ENCODE data around the gene TASP1.
A peak's percentile ranks its signal among the peaks of the same experiment; 100 is the strongest.

The TASP1 gene

DNA sequence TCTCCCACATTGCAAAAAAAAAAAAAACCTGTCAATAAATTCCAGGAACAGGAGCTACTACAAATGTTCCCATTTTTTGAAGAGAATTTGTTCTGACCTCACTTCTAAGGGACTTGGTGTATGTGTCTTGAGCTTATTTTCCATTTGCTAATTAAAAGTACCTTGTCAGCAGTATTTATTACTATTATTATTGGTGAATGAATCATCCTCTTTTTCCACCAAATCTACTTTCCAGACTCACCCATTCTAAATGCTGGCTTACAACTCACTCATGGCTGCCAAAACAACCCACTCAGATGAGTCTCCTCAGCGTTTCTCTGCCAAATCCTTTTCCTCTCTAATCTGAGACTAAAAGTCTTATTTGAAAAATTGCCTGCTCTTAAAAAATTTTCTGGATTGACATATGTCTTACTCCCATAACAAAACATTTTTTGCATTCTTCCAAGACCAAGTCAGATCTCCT, 33.2 kb upstream of the TASP1 start:
- Histone ChIP-seq H3K4me1 (ENCODE audit: insufficient read depth, low read length) (peaks cover 41% of the 10 kb centered on the region), H3K36me3 (ENCODE audit: insufficient read depth, low read length) (no peaks in the 10 kb centered on the region), H2AFZ (ENCODE audit: low read depth, low read length) (no peak overlapping the region), H3K9ac (ENCODE audit: low read depth, low read length) (no peak overlapping the region), H3K27me3 (ENCODE audit: insufficient read depth, low read length, poor library complexity) (no peaks in the 10 kb centered on the region), H4K20me1 (ENCODE audit: insufficient read depth, low read length) (no peaks in the 10 kb centered on the region), H3K4me3 (ENCODE audit: low read depth in 1 of 2, low read length in 2 of 2) (no peak overlapping the region), H3K4me2 (ENCODE audit: insufficient read depth, low read length) (no peak overlapping the region), H3K9me3 (ENCODE audit: insufficient read depth, low read length, severe bottlenecking) (peaks cover 7% of the 10 kb centered on the region), H3K27ac (ENCODE audit: low read length) (peak overlapping the region; percentile 75; the same call in 1 of the 2 replicates), H3K79me2 (ENCODE audit: insufficient read depth, low read length) (no peaks in the 10 kb centered on the region)
- DNase-seq = no peak
- no peak for TF ChIP-seq EZH2 (IDR thresholded peaks at IDR 0.05; ENCODE audit: borderline replicate concordance, low read depth, low read length, severe bottlenecking)
- TF ChIP-seq, protein P1, sequence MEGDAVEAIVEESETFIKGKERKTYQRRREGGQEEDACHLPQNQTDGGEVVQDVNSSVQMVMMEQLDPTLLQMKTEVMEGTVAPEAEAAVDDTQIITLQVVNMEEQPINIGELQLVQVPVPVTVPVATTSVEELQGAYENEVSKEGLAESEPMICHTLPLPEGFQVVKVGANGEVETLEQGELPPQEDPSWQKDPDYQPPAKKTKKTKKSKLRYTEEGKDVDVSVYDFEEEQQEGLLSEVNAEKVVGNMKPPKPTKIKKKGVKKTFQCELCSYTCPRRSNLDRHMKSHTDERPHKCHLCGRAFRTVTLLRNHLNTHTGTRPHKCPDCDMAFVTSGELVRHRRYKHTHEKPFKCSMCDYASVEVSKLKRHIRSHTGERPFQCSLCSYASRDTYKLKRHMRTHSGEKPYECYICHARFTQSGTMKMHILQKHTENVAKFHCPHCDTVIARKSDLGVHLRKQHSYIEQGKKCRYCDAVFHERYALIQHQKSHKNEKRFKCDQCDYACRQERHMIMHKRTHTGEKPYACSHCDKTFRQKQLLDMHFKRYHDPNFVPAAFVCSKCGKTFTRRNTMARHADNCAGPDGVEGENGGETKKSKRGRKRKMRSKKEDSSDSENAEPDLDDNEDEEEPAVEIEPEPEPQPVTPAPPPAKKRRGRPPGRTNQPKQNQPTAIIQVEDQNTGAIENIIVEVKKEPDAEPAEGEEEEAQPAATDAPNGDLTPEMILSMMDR (IDR thresholded peaks at IDR 0.05; ENCODE audit: borderline replicate concordance, extremely low read depth, low read length, poor library complexity, severe bottlenecking) = no peak
- no peak for ATAC-seq (ENCODE audit: insufficient read depth, low read depth)

DNA sequence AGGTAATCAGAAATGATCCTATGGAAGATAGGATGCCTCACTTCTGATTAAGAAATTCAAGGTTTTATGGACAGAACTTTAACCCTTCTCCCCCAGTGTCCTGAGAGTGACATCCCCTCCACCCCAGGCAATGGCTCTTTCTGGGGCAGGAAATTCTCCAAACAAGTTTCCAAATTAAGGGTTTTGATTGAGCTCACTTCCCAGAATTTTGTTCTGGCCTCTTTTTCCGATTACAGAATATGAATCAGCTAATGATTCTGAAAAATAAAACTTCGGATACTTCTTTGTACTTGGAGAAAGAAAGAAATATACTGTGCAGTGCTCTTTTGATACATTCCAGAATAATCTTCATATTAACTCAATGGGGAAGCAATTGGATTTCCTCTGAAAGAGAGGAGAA, 32.8 kb upstream of the TASP1 start:
- H3K4me2 ChIP-seq (ENCODE audit: insufficient read depth, low read length) = no peak overlapping the region
- H4K20me1 ChIP-seq (ENCODE audit: insufficient read depth, low read length) = no peaks in the 10 kb centered on the region
- peak overlapping the region; percentile 62; the same call in 1 of the 2 replicates for H2AFZ ChIP-seq (ENCODE audit: low read depth, low read length)
- DNase-seq (no peak), ATAC-seq (ENCODE audit: insufficient read depth, low read depth) (no peak)
- no peak overlapping the region for H3K9ac ChIP-seq (ENCODE audit: low read depth, low read length)
- H3K9me3 ChIP-seq (ENCODE audit: insufficient read depth, low read length, severe bottlenecking) = peaks cover 7% of the 10 kb centered on the region
- no peak overlapping the region for H3K4me3 ChIP-seq (ENCODE audit: low read depth in 1 of 2, low read length in 2 of 2)
- no peaks in the 10 kb centered on the region for H3K79me2 ChIP-seq (ENCODE audit: insufficient read depth, low read length)
- H3K27ac ChIP-seq (ENCODE audit: low read length) = peak overlapping the region; percentile 75
- TF ChIP-seq EZH2 (IDR thresholded peaks at IDR 0.05; ENCODE audit: borderline replicate concordance, low read depth, low read length, severe bottlenecking) = no peak
- TF ChIP-seq, protein P1 (IDR thresholded peaks at IDR 0.05; ENCODE audit: borderline replicate concordance, extremely low read depth, low read length, poor library complexity, severe bottlenecking) = no peak
- no peaks in the 10 kb centered on the region for H3K27me3 ChIP-seq (ENCODE audit: insufficient read depth, low read length, poor library complexity)
- no peaks in the 10 kb centered on the region for H3K36me3 ChIP-seq (ENCODE audit: insufficient read depth, low read length)
- H3K4me1 ChIP-seq (ENCODE audit: insufficient read depth, low read length) = peaks cover 41% of the 10 kb centered on the region

DNA sequence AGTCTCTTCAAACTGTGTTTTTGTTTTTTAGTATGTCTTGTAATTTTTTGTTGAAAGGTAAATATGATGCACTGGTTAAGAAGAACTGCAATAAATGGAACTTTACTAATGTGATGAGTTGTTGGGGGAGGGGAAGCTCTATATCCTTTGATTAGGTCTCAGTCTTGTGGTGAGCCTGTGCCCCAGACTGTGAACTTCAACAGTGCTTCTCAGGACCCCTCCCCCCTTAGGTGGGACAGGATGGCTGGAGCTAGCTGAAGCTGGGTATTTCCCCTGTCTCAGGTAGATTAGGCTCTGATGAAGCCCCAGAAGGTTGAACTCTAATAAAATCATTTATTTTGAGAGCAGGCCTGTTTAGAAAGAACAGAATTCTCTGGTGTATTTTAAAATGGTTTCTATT, 31.4 kb upstream of the TASP1 start:
- Histone ChIP-seq H3K4me3 (ENCODE audit: low read depth in 1 of 2, low read length in 2 of 2) (no peak overlapping the region), H4K20me1 (ENCODE audit: insufficient read depth, low read length) (no peaks in the 10 kb centered on the region), H3K27me3 (ENCODE audit: insufficient read depth, low read length, poor library complexity) (no peaks in the 10 kb centered on the region), H3K9me3 (ENCODE audit: insufficient read depth, low read length, severe bottlenecking) (peaks cover 7% of the 10 kb centered on the region), H3K4me2 (ENCODE audit: insufficient read depth, low read length) (peak overlapping the region; percentile 28), H2AFZ (ENCODE audit: low read depth, low read length) (peak overlapping the region; percentile 62; the same call in 1 of the 2 replicates), H3K27ac (ENCODE audit: low read length) (peak overlapping the region; percentile 75), H3K79me2 (ENCODE audit: insufficient read depth, low read length) (no peaks in the 10 kb centered on the region), H3K36me3 (ENCODE audit: insufficient read depth, low read length) (no peaks in the 10 kb centered on the region), H3K9ac (ENCODE audit: low read depth, low read length) (peak overlapping the region; percentile 22), H3K4me1 (ENCODE audit: insufficient read depth, low read length) (peaks cover 38% of the 10 kb centered on the region)
- ATAC-seq (ENCODE audit: insufficient read depth, low read depth) (peak; percentile 97), DNase-seq (peak; percentile 90)
- TF ChIP-seq, protein P1 (IDR thresholded peaks at IDR 0.05; ENCODE audit: borderline replicate concordance, extremely low read depth, low read length, poor library complexity, severe bottlenecking) = no peak

Data from DND-41 (cell line).